Activated naive CD4-positive, alpha-beta T cell treated with anti-CD3 and anti-CD28 coated beads for 36 hours (primary cell): ENCODE data around the gene DCC. TPM values are rescaled to one million over a fixed set of nuclear protein-coding genes. Genes with fewer than 3 reads are reported as not detected.

Experiments
- CTCF ChIA-PET: fragments of 350-600 bp; sonication (Branson Sonifier 250); formaldehyde crosslinking; loops from one replicate; lab custom pipeline; 2021; ENCODE audit warnings: antibody characterized with exemption; lab: Charles Lee
- DNase-seq: peaks from one replicate; pipeline ENCODE4 v3.0.0-alpha.2; 2020
- H3K27ac Mint-ChIP-seq: one replicate; pipeline ENCODE4 v1.8.0; 2021; ENCODE audit warnings: mild to moderate bottlenecking, mixed read lengths
- H3K27me3 Mint-ChIP-seq: one replicate; pipeline ENCODE4 v1.8.0; 2021; ENCODE audit warnings: low read depth, mixed read lengths
- H3K36me3 Mint-ChIP-seq: one replicate; pipeline ENCODE4 v1.8.0; 2021; ENCODE audit warnings: low read depth, mixed read lengths
- H3K4me1 Mint-ChIP-seq: one replicate; pipeline ENCODE4 v1.8.0; 2021; ENCODE audit warnings: low read depth, mixed read lengths
- H3K4me3 Mint-ChIP-seq: one replicate; pipeline ENCODE4 v1.8.0; 2021; ENCODE audit warnings: mild to moderate bottlenecking, moderate library complexity, mixed read lengths
- H3K9me3 Mint-ChIP-seq: one replicate; pipeline ENCODE4 v1.8.0; 2021; ENCODE audit warnings: mixed read lengths
- intact Hi-C: fragments of 100-400 bp; cut with micrococcal nuclease; formaldehyde crosslinking; loops from one replicate; pipeline ENCODE4 v1.15.1; 2023
- total RNA-seq, 2 experiments: library from RNA; stranded (reverse); gene quantifications; one replicate each; pipeline ENCODE4 v1.2.3, GENCODE V29; 2021

The DCC gene
- total RNA-seq, 2 experiments from 2014 or later, result not detected

DNA sequence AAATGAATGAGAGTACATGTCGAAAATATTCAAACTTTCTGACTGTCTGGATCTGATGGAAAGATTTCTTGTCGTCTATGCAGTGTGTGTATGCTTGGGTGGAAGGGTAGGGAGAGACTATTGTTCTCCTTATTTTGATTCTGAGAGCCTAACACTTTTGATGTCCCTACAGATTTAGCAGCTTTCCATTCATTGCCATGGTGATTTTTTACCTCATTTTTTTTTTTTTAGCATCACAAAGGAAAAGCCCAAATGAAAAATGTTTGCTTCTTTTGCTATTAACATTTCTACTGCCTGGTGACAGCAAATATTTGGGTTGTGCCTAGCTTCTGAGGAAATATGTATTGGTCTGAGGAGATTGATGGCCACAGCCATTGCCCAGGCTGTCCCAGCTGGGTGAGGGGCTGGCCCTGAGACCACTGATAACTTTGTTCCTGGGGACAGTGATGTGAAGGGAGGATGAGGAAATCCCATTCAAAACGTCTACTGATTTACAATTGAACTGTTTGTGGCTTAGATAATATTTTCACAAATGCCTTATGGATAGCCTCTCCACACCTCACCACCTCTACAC is 558.6 kb downstream of the DCC start:
- H3K27me3 Mint-ChIP-seq, result no peaks in the 10 kb centered on the region
- H3K4me1 Mint-ChIP-seq, result no peaks in the 10 kb centered on the region
- no peak overlapping the region for H3K4me3 Mint-ChIP-seq
- H3K27ac Mint-ChIP-seq, result no peak overlapping the region
- CTCF ChIA-PET, result interaction anchor here (0.6 kb wide), 1 partner anchor 463 kb away, joined by 3 read pairs; no protein-coding TSS in a partner anchor
- intact Hi-C loops, result no loop called here
- H3K36me3 Mint-ChIP-seq, result no peaks in the 10 kb centered on the region
- no peak for DNase-seq
- H3K9me3 Mint-ChIP-seq, result no peaks in the 10 kb centered on the region

DNA sequence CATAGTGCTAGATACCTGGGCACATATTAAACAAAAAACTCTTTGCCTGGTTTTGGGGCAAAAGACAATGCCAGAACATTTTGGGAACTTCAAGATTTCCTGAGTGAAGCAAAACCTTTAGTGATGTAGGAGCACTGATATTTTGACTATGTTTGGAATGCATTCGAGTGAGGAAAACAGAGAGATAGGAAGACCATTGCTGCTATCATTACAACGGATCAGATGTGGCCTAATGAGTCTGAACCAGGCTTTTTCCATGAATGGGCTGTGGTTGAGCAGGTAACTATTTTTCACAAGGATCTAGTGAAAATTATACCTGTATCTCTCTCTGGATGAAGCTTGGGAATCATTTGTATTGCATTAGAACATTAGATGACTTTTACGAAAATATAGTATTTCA is 562.2 kb downstream of the DCC start:
- Mint-ChIP-seq H3K4me1 (no peaks in the 10 kb centered on the region), H3K9me3 (no peaks in the 10 kb centered on the region), H3K36me3 (no peaks in the 10 kb centered on the region), H3K4me3 (no peak overlapping the region), H3K27me3 (no peaks in the 10 kb centered on the region), H3K27ac (no peak overlapping the region)
- no peak for DNase-seq
- intact Hi-C loops, result no loop called here
- CTCF ChIA-PET, result no interaction called here

DNA sequence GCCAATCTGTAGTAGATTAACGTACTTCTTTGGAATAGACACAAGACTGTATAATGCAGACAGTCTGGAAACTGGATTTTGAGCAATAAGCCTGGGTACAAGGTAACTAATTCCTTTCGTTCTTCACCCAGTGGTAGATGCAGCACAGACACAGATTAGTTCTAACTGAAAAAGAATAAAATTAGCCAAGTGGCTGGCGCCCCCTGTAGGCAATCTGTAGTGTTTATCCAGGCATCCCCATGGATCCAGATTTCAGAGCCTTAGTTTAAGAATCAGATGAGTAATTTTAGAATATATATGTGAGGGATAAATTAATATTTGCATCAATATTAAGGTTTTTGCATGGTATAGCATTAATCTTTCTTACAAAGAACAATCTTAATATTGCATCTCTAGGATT is 563.9 kb downstream of the DCC start:
- H3K4me3 Mint-ChIP-seq, result no peak overlapping the region
- intact Hi-C loops, result no loop called here
- peak; percentile 25 for DNase-seq
- no peaks in the 10 kb centered on the region for H3K4me1 Mint-ChIP-seq
- H3K36me3 Mint-ChIP-seq, result no peaks in the 10 kb centered on the region
- peaks cover 2% of the 10 kb centered on the region for H3K9me3 Mint-ChIP-seq
- H3K27me3 Mint-ChIP-seq, result no peaks in the 10 kb centered on the region
- CTCF ChIA-PET, result no interaction called here
- H3K27ac Mint-ChIP-seq, result no peak overlapping the region

DNA sequence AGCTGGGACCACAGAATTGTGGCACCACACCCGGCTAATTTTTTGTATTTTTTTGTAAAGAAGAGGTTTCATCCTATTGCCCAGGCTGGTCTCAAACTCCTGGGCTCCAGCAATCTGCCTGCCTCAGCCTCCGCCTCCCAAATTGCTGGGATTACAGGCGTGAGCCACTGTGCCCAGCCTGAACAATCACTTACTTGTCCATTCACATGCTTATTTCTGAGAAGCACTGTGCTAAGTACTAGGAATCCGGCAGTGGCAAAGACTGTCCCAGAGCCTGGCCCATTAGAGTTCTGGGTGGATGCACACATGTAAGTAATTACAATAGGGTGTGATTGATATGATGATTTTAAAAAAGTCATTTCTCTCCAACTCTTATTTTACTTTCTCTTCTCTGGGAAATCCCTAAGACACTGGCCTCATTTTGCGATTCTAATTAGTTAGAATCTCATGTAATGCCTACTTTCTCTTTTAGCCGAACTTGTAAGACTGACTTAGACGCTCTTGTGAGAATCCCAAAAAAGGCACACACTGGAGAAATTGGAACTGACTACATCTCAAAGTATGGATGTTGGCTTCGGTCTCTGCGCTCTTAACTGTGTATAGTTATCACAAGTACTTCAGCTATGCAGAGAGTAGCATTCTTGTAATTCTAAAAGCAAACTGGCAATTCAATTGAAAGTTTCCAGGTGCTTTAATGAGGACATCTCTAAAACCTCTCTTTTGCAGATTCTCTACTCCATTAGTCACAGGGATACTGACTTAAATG is 567.7 kb downstream of the DCC start:
- no peaks in the 10 kb centered on the region for H3K36me3 Mint-ChIP-seq

DNA sequence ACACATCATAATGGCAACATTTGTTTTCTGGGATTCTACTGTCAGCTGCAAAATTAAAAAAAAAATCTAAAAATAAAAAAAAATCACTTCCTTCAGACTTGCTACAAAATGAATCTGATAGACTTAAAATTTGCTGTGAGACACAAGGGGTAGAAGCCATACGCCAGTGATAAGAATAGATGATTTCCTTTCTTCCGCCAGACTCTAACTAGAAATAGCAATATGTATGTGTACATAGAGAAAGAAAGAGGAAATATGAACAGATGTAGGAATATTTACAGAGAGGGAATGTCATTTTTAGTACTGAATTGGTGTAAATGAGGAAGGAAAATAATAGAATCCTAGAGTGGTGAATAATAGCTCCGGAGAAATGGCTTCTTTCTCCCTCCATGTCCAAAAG is 574.2 kb downstream of the DCC start:
- no peaks in the 10 kb centered on the region for H3K27me3 Mint-ChIP-seq
- H3K36me3 Mint-ChIP-seq, result no peaks in the 10 kb centered on the region
- intact Hi-C loops, result no loop called here
- no peak overlapping the region for H3K27ac Mint-ChIP-seq
- no peaks in the 10 kb centered on the region for H3K9me3 Mint-ChIP-seq
- DNase-seq, result no peak
- H3K4me3 Mint-ChIP-seq, result no peak overlapping the region
- no peaks in the 10 kb centered on the region for H3K4me1 Mint-ChIP-seq
- CTCF ChIA-PET, result no interaction called here

More for the DNA sequence above, 567.7 kb downstream of the DCC start:
- no peaks in the 10 kb centered on the region for H3K4me1 Mint-ChIP-seq
- no peak for DNase-seq
- H3K9me3 Mint-ChIP-seq, result peaks cover 2% of the 10 kb centered on the region
- H3K27ac Mint-ChIP-seq, result no peak overlapping the region
- CTCF ChIA-PET, result no interaction called here
- H3K27me3 Mint-ChIP-seq, result no peaks in the 10 kb centered on the region
- intact Hi-C loops, result no loop called here
- no peak overlapping the region for H3K4me3 Mint-ChIP-seq

DNA sequence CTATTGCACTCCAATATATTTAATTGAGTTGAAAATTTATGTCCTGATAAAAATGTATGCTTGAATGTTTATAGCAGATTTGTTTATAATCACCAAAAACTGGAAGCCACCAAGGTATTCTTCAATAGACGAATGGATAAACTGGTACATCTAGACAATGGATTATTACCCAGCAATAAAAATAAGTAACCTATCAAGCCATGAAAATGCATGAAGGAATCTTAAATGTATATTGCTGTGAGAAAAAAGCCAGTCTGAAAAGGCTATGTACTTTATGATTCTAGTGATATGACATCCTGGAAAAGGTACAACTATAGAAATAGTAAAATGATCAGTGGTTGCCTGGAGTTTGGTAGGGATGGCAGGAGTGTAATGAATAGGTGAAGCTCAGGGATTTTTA is 580.7 kb downstream of the DCC start:
- intact Hi-C loops, result no loop called here
- peaks cover 3% of the 10 kb centered on the region for H3K9me3 Mint-ChIP-seq
- DNase-seq, result no peak
- H3K27ac Mint-ChIP-seq, result no peak overlapping the region
- H3K36me3 Mint-ChIP-seq, result no peaks in the 10 kb centered on the region
- H3K4me1 Mint-ChIP-seq, result no peaks in the 10 kb centered on the region
- no peaks in the 10 kb centered on the region for H3K27me3 Mint-ChIP-seq
- H3K4me3 Mint-ChIP-seq, result no peak overlapping the region
- CTCF ChIA-PET, result no interaction called here

DNA sequence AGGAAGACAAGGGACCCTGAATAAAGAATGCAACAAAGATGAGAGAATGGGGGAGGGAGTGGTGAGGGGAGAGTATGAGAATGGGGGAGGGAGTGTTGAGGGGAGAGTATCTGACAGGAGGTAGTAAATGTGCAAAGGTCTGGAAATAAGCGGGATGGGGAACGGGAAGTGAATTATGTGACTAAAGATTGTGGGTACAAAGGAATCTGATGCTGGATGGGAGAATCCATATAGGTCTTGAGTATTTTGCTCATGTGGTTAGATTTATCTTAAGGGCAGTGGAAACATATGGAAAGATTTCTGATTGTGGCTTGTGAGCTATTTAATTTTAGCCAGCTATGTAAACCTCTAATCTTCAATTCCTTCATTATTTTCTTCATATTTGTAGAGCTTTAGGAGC is 593.4 kb downstream of the DCC start:
- Mint-ChIP-seq H3K27me3 (no peaks in the 10 kb centered on the region), H3K4me3 (no peak overlapping the region), H3K9me3 (peaks cover 5% of the 10 kb centered on the region), H3K36me3 (no peaks in the 10 kb centered on the region), H3K4me1 (no peaks in the 10 kb centered on the region), H3K27ac (no peak overlapping the region)
- intact Hi-C loops, result no loop called here
- DNase-seq, result no peak
- CTCF ChIA-PET, result interaction anchor here (0.6 kb wide), 1 partner anchor 87 kb away, joined by 3 read pairs; no protein-coding TSS in a partner anchor

DNA sequence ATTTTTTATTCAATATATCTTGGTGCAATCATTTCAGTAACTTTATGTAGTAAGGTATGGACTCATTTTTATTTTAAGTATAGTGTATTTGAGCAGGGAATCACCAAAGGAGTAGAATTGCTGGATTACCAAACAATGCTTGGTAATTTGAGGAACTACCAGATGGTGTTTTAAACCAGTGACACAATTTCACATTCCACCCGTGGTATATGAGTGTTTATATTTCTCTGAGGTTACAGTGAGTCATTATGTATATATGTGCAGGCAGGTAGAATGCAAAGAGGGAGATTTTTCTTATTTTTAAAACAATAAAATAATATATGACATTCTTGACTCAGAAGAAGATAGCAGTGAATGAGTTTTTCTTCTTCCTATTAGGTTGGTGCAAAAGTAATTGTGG is 596.9 kb downstream of the DCC start:
- intact Hi-C loops, result no loop called here
- DNase-seq, result no peak
- H3K4me3 Mint-ChIP-seq, result no peak overlapping the region
- H3K27ac Mint-ChIP-seq, result no peak overlapping the region
- no peaks in the 10 kb centered on the region for H3K4me1 Mint-ChIP-seq
- CTCF ChIA-PET, result no interaction called here
- no peaks in the 10 kb centered on the region for H3K27me3 Mint-ChIP-seq
- H3K9me3 Mint-ChIP-seq, result peaks cover 5% of the 10 kb centered on the region
- H3K36me3 Mint-ChIP-seq, result no peaks in the 10 kb centered on the region

DNA sequence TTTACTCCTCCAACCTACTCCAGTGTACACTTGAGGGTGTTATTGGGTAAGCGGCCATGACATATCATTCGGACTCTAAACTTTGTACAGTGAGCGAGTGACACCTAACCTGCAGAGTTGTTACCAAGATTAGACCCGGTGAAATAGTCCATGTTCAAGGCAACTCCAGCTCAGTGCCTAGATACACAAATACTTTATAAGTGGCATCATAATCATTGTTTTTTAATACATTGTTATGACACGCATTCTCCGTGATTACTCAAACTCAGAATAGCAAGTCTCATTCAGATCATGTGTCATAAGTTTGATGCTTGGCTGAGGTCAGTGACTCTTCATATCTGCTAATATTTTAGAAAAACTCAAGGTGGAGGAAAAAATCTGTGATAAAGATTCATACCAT is 597.8 kb downstream of the DCC start:
- no peak for DNase-seq
- H3K27me3 Mint-ChIP-seq, result no peaks in the 10 kb centered on the region
- no peak overlapping the region for H3K4me3 Mint-ChIP-seq
- CTCF ChIA-PET, result no interaction called here
- H3K9me3 Mint-ChIP-seq, result peaks cover 4% of the 10 kb centered on the region
- no peaks in the 10 kb centered on the region for H3K4me1 Mint-ChIP-seq
- no peak overlapping the region for H3K27ac Mint-ChIP-seq
- no peaks in the 10 kb centered on the region for H3K36me3 Mint-ChIP-seq
- intact Hi-C loops, result no loop called here

DNA sequence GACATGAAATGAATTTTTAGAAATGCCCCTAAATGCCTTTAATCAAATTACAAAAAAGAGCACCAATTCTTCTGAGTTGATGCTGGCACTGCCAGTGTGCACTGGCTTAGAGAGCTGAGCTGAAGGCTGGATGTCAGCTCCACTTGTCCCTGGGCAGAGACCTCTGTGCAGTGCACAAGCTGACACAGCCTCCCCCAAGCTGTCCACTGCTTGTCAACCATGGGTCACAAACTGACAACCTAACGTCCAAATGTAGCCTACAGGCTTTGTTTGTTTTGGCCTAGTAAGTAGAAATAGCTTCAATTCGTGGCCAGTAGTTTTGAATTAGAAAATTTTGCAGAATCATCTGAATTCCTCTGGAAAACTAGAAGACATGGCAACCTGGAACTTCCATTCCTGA is 605.6 kb downstream of the DCC start:
- H3K27ac Mint-ChIP-seq, result no peak overlapping the region
- intact Hi-C loops, result no loop called here
- no peak for DNase-seq
- CTCF ChIA-PET, result no interaction called here
- no peaks in the 10 kb centered on the region for H3K27me3 Mint-ChIP-seq
- no peak overlapping the region for H3K4me3 Mint-ChIP-seq
- H3K4me1 Mint-ChIP-seq, result no peaks in the 10 kb centered on the region
- peaks cover 5% of the 10 kb centered on the region for H3K9me3 Mint-ChIP-seq
- H3K36me3 Mint-ChIP-seq, result no peaks in the 10 kb centered on the region

DNA sequence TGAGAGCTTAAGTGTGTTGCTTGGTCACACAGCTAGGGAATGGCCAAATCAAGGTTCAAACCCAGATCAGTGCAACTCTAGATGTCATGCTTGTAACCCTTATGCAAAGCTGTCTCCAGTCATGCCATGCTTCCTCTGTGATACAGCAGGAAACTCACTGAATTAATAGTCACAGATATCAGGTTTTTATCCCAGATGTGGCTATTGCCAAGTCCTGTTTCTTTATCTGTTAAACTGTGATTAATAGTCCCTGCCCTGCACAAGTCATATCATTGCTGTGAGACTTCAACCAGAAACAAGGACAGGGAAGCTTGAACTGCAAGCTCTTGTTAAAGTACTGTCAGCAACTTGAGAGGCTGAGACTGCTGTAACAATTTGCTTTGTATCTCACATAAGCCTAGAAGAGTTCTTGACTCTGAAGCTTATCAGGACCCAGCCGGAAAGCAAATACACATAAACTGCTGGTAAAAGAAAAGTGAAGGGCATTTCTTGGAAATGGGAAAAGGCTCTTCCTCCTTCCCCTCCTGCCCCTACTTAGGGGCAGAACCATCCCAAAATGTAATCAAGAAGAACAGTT is 609.0 kb downstream of the DCC start:
- no peak for DNase-seq
- Mint-ChIP-seq H3K4me3 (no peak overlapping the region), H3K27ac (no peak overlapping the region), H3K4me1 (no peaks in the 10 kb centered on the region), H3K27me3 (no peaks in the 10 kb centered on the region), H3K36me3 (no peaks in the 10 kb centered on the region), H3K9me3 (peaks cover 5% of the 10 kb centered on the region)
- intact Hi-C loops, result no loop called here
- CTCF ChIA-PET, result no interaction called here

DNA sequence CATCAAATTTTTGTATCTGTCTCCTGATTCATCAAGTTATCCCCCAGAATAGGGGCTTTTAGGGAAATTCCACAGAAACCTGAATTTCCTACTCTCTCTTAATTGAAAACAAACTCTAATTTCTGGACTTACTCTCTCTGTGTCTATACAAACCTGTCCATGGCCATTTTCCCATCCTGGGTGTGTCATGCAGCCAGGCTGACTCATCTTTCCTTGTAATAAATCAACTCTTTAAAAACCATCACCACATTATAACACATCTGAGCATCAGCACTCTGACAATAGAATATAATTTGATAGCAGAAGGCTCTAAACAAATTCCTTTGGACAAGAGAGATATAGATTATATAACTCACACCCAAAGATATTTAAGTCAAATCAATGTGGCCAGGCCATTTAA is 610.2 kb downstream of the DCC start:
- intact Hi-C loops, result no loop called here
- no peak for DNase-seq
- no peaks in the 10 kb centered on the region for H3K36me3 Mint-ChIP-seq
- no peaks in the 10 kb centered on the region for H3K27me3 Mint-ChIP-seq
- H3K9me3 Mint-ChIP-seq, result peaks cover 5% of the 10 kb centered on the region
- H3K4me1 Mint-ChIP-seq, result no peaks in the 10 kb centered on the region
- CTCF ChIA-PET, result no interaction called here
- H3K27ac Mint-ChIP-seq, result no peak overlapping the region
- no peak overlapping the region for H3K4me3 Mint-ChIP-seq

DNA sequence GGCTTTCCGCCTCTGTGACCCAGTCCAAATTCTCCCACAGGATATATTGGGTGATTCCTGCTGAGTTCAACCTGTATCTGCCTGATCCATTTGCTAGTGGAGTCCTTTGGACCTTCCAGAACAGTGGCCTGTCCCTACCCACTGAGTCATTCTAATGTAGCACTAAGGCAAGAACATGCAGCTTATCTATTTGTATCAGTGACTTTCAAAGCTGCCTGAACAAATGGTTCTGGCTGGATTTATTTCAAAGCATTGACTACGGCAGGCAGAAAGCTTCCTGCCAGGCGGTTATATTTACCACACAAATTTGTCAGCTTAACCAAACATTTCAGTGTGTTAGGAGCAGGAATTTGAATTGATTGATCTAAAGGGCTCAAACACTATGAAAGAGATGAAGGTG is 613.4 kb downstream of the DCC start:
- no peaks in the 10 kb centered on the region for H3K36me3 Mint-ChIP-seq
- intact Hi-C loops, result no loop called here
- CTCF ChIA-PET, result no interaction called here
- no peaks in the 10 kb centered on the region for H3K4me1 Mint-ChIP-seq
- DNase-seq, result no peak
- no peak overlapping the region for H3K27ac Mint-ChIP-seq
- H3K27me3 Mint-ChIP-seq, result no peaks in the 10 kb centered on the region
- H3K4me3 Mint-ChIP-seq, result no peak overlapping the region
- H3K9me3 Mint-ChIP-seq, result peaks cover 7% of the 10 kb centered on the region
